Breast epithelium (tissue), 4 donors: ENCODE results near the gene OR8H2. TPM values are rescaled to one million over a fixed set of nuclear protein-coding genes. Genes with fewer than 3 reads are reported as not detected.

Experiments used
- DNase-seq, 2 donors: peaks; one replicate each; pipeline ENCODE4 v3.0.0-alpha.2; 2019; ENCODE audit warnings: low spot score in 2 of 2
- H3K27ac ChIP-seq, 2 donors: fragments of 200-600 bp; sonication (generic) in 1 of 2; one replicate each; pipeline ENCODE4 v1.5.1; 2016 to 2019; ENCODE audit warnings: mild to moderate bottlenecking in 1 of 2
- H3K27me3 ChIP-seq, 2 donors: fragments of 200-600 bp; sonication (generic) in 1 of 2; one replicate each; pipeline versions ENCODE4 v1.5.1 to v1.6.0; 2017 to 2019; ENCODE audit warnings: control low read depth in 1 of 2, mild to moderate bottlenecking in 1 of 2
- H3K36me3 ChIP-seq: fragments of 200-600 bp; one replicate; pipeline ENCODE4 v1.5.1; 2019
- H3K4me1 ChIP-seq, 2 donors: fragments of 200-600 bp; sonication (generic); one replicate each; pipeline ENCODE4 v1.5.1; 2016 to 2019; ENCODE audit warnings: control low read depth in 1 of 2
- H3K4me3 ChIP-seq, 3 donors: fragments of 200-600 bp; sonication (generic); 1 replicate in 2 of 3; 2 replicates in 1 of 3; pipeline ENCODE4 v1.5.1; 2016 to 2019; ENCODE audit warnings: mild to moderate bottlenecking in 3 of 3, moderate library complexity in 2 of 3
- H3K9me3 ChIP-seq, 2 donors: fragments of 200-600 bp; sonication (generic) in 1 of 2; one replicate each; pipeline ENCODE4 v1.5.1; 2016 to 2019; ENCODE audit warnings: control low read depth in 1 of 2
- CTCF ChIP-seq, 3 donors: fragments of 450-650 bp; IDR thresholded peaks; one replicate each; pipeline ENCODE4 v1.5.1; 2016 to 2017; ENCODE audit warnings: antibody characterized with exemption in 3 of 3, mild to moderate bottlenecking in 3 of 3, moderate library complexity in 3 of 3
- POLR2A ChIP-seq: fragments of 450-650 bp; IDR thresholded peaks from one replicate; pipeline ENCODE4 v1.6.1; 2016; ENCODE audit warnings: antibody characterized with exemption, mild to moderate bottlenecking, moderate library complexity
- POLR2AphosphoS5 ChIP-seq, 3 donors: sonication (generic); formaldehyde crosslinking; IDR thresholded peaks; one replicate each; pipeline ENCODE4 v1.6.1; 2017; ENCODE audit warnings: antibody characterized with exemption in 3 of 3
- intact Hi-C: fragments of 100-400 bp; cut with DNase I; formaldehyde crosslinking; loops from one replicate; pipeline ENCODE4 v1.15.1; 2023; ENCODE audit warnings: low total_unique reads
- total RNA-seq, 3 donors: library from RNA; depleted of rRNA; stranded (reverse); fragments of >200 nt; gene quantifications; one replicate each; pipeline ENCODE4 v1.1.0, GENCODE V29; 2016

OR8H2 gene
- total RNA-seq, 3 donors from 2014 or later, result not detected

GRCh38 chr11:56152333-56152732 is 48.8 kb downstream of the OR8H2 start:
- no peak overlapping the region for H3K27ac ChIP-seq
- intact Hi-C loops, result no loop called here
- H3K36me3 ChIP-seq, result no peaks in the 10 kb centered on the region
- H3K4me1 ChIP-seq, result no peaks in the 10 kb centered on the region
- TF ChIP-seq POLR2A, result no peak
- no peak for TF ChIP-seq CTCF (IDR thresholded peaks at IDR 0.05)
- no peak for TF ChIP-seq POLR2AphosphoS5 (IDR thresholded peaks at IDR 0.05)
- no peak for DNase-seq
- H3K27me3 ChIP-seq, result no peaks in the 10 kb centered on the region
- no peak overlapping the region for H3K4me3 ChIP-seq
- H3K9me3 ChIP-seq, result peaks cover 5 to 33% of the 10 kb centered on the region in 2 donors

Other genes with a start within 250 kb of the OR8H2 start
- gene TRIM51, start 220.4 kb upstream of the OR8H2 start, total RNA-seq, result not detected
- gene OR5W2, start 189.1 kb upstream of the OR8H2 start, total RNA-seq, result not detected
- not detected for gene OR5I1, start 167.3 kb upstream of the OR8H2 start, total RNA-seq
- gene OR10AG1, start 133.7 kb upstream of the OR8H2 start, total RNA-seq, result not detected
- not detected for gene OR5F1, start 109.1 kb upstream of the OR8H2 start, total RNA-seq
- gene OR5AS1, start 76.0 kb upstream of the OR8H2 start, total RNA-seq, result not detected
- gene OR8I2, start 10.4 kb upstream of the OR8H2 start, total RNA-seq, result not detected
- not detected for gene OR8H3, start 18.7 kb downstream of the OR8H2 start, total RNA-seq
- gene OR8J3, start 36.5 kb downstream of the OR8H2 start, total RNA-seq, result not detected
- gene OR8K5, start 56.6 kb downstream of the OR8H2 start, total RNA-seq, result not detected
- not detected for gene OR5J2, start 72.9 kb downstream of the OR8H2 start, total RNA-seq
- gene OR5T2, start 130.6 kb downstream of the OR8H2 start, total RNA-seq, result not detected
- gene OR5T3, start 148.6 kb downstream of the OR8H2 start, total RNA-seq, result not detected
- not detected for gene OR5T1, start 170.5 kb downstream of the OR8H2 start, total RNA-seq
- not detected for gene OR8H1, start 188.6 kb downstream of the OR8H2 start, total RNA-seq
- gene OR8K3, start 211.5 kb downstream of the OR8H2 start, total RNA-seq, result not detected
- gene OR8K1, start 242.4 kb downstream of the OR8H2 start, total RNA-seq, result not detected